Neural crest cell (in vitro differentiated cells): ENCODE data around the gene ELL. TPM values are rescaled to one million over a fixed set of nuclear protein-coding genes. Genes with fewer than 3 reads are reported as not detected.
"Not testable (repeated sequence)": the region's sequence is repeated elsewhere in the genome, so short reads cannot be mapped to it uniquely, and the experiment has no call there.

ENCODE experiments used
- DNase-seq: peaks from one replicate; pipeline ENCODE4 v3.0.0; 2021; ENCODE audit warnings: low read depth, mixed read lengths, low spot score
- H3K27ac Mint-ChIP-seq: one replicate; pipeline ENCODE4 v1.8.0; 2021; ENCODE audit warnings: mild to moderate bottlenecking, mixed read lengths; ENCODE audit not compliant: unreplicated experiment
- H3K27me3 Mint-ChIP-seq: 2 replicates; pipeline ENCODE4 v1.8.0; 2021; ENCODE audit warnings: low read depth, mild to moderate bottlenecking, mixed read lengths
- H3K36me3 Mint-ChIP-seq: 2 replicates; pipeline ENCODE4 v1.8.0; 2021; ENCODE audit warnings: low read depth, mild to moderate bottlenecking, mixed read lengths
- H3K4me1 Mint-ChIP-seq: 2 replicates; pipeline ENCODE4 v1.8.0; 2021; ENCODE audit warnings: mixed read lengths
- H3K4me3 Mint-ChIP-seq: one replicate; pipeline ENCODE4 v1.8.0; 2021; ENCODE audit warnings: mild to moderate bottlenecking, mixed read lengths
- H3K9me3 Mint-ChIP-seq: 2 replicates; pipeline ENCODE4 v1.8.0; 2021; ENCODE audit warnings: mixed read lengths
- CTCF ChIP-seq: fragments of 200-600 bp; sonication (generic); conservative IDR thresholded peaks from 2 replicates; pipeline ENCODE4 v1.5.0; 2021; ENCODE audit warnings: antibody characterized with exemption, mild to moderate bottlenecking
- total RNA-seq: library from RNA; stranded (reverse); gene quantifications from 2 replicates; pipeline ENCODE4 v1.2.1, GENCODE V29; 2021

Gene ELL
- total RNA-seq, 1 donor from 2014 or later, result 11.1 TPM

GRCh38 chr19:18531485-18531884, 9.6 kb upstream of the ELL start:
- no peak for DNase-seq
- no peaks in the 10 kb centered on the region for H3K27me3 Mint-ChIP-seq
- H3K27ac Mint-ChIP-seq, result no peak overlapping the region
- H3K4me3 Mint-ChIP-seq, result no peak overlapping the region
- H3K36me3 Mint-ChIP-seq, result peaks cover 1% of the 10 kb centered on the region
- no peaks in the 10 kb centered on the region for H3K4me1 Mint-ChIP-seq
- no peak for TF ChIP-seq CTCF
- H3K9me3 Mint-ChIP-seq, result no peaks in the 10 kb centered on the region

- H3K4me1 Mint-ChIP-seq, result no peaks in the 10 kb centered on the region
- TF ChIP-seq CTCF, result no peak
- H3K9me3 Mint-ChIP-seq, result no peaks in the 10 kb centered on the region
- no peak for DNase-seq
- H3K27ac Mint-ChIP-seq, result no peak overlapping the region
- H3K27me3 Mint-ChIP-seq, result no peaks in the 10 kb centered on the region
- no peak overlapping the region for H3K4me3 Mint-ChIP-seq
- no peaks in the 10 kb centered on the region for H3K36me3 Mint-ChIP-seq
Measured at GRCh38 chr19:18529782-18530181, 7.9 kb upstream of the ELL start.

GRCh38 chr19:18526316-18526715, 4.4 kb upstream of the ELL start:
- peak overlapping the region; percentile 34 for H3K4me3 Mint-ChIP-seq
- H3K27ac Mint-ChIP-seq, result no peak overlapping the region
- H3K36me3 Mint-ChIP-seq, result no peaks in the 10 kb centered on the region
- peaks cover 9% of the 10 kb centered on the region for H3K4me1 Mint-ChIP-seq
- H3K9me3 Mint-ChIP-seq, result no peaks in the 10 kb centered on the region
- TF ChIP-seq CTCF, result no peak
- DNase-seq, result no peak
- no peaks in the 10 kb centered on the region for H3K27me3 Mint-ChIP-seq

GRCh38 chr19:18523841-18524240, 2.0 kb upstream of the ELL start:
- no peak for DNase-seq
- no peaks in the 10 kb centered on the region for H3K27me3 Mint-ChIP-seq
- no peaks in the 10 kb centered on the region for H3K36me3 Mint-ChIP-seq
- H3K9me3 Mint-ChIP-seq, result no peaks in the 10 kb centered on the region
- H3K4me3 Mint-ChIP-seq, result no peak overlapping the region
- peaks cover 21% of the 10 kb centered on the region for H3K4me1 Mint-ChIP-seq
- peak overlapping the region; percentile 71 for H3K27ac Mint-ChIP-seq
- no peak for TF ChIP-seq CTCF

GRCh38 chr19:18522862-18523440, 1.1 kb upstream of the ELL start:
- not testable (repeated sequence) for H3K36me3 Mint-ChIP-seq, H3K27me3 Mint-ChIP-seq, H3K9me3 Mint-ChIP-seq, H3K27ac Mint-ChIP-seq, DNase-seq
- Mint-ChIP-seq H3K4me3 (peak overlapping the region; percentile 98), H3K4me1 (peaks cover 21% of the 10 kb centered on the region)

GRCh38 chr19:18522124-18522861, 423 bp upstream of the ELL start:
- Mint-ChIP-seq H3K9me3 (no peaks in the 10 kb centered on the region), H3K36me3 (no peaks in the 10 kb centered on the region), H3K27me3 (no peaks in the 10 kb centered on the region), H3K27ac (peak overlapping the region; percentile 93), H3K4me3 (peak overlapping the region; percentile 98), H3K4me1 (peaks cover 21% of the 10 kb centered on the region)
- DNase-seq, result peak; percentile 100
- TF ChIP-seq CTCF, result no peak
